SK-N-SH (cell line): ENCODE results near the gene PARVB. TPM values are rescaled to one million over a fixed set of nuclear protein-coding genes. Genes with fewer than 3 reads are reported as not detected.

Source experiments
- CTCF ChIA-PET: fragments of 300-600, 350-600 bp; formaldehyde crosslinking; extraction: SDS; loops from one replicate; lab custom pipeline; 2021; lab: Yijun Ruan, JAX
- POLR2A ChIA-PET: fragments of 350-600 bp; sonication (Branson Sonifier 250); formaldehyde crosslinking; extraction: SDS; loops from one replicate; lab custom pipeline; 2020; ENCODE audit warnings: antibody characterized with exemption, inconsistent platforms; lab: Yijun Ruan, JAX
- DNase-seq: peaks from one replicate; pipeline ENCODE4 v3.0.0; 2012
- H2AFZ ChIP-seq: fragments of 200-600 bp; sonication (generic); 2 replicates; pipeline ENCODE4 v1.8.1; 2016; ENCODE audit warnings: antibody characterized with exemption, mild to moderate bottlenecking, low read depth
- H3F3A ChIP-seq: fragments of 200-600 bp; sonication (generic); replicated peaks from 2 replicates; pipeline ENCODE3; 2016; ENCODE audit warnings: antibody characterized with exemption, mild to moderate bottlenecking; ENCODE audit not compliant: insufficient read depth
- H3K27ac ChIP-seq, 2 experiments: fragments of 200-500 bp in 1 of 2; fragments of 200-600 bp in 1 of 2; sonication (Bioruptor generic) in 1 of 2; sonication (generic), shearing (Covaris generic) in 1 of 2; 2 replicates each; pipeline versions ENCODE4 v1.5.1 to v1.6.1; 2014 to 2016; ENCODE audit warnings: low read depth in 2 of 2, inconsistent platforms in 1 of 2, low read length in 1 of 2, mild to moderate bottlenecking in 1 of 2, mixed read lengths in 1 of 2
- H3K27me3 ChIP-seq: fragments of 200-600 bp; sonication (generic), shearing (Covaris generic); 2 replicates; pipeline ENCODE4 v1.6.1; 2016; ENCODE audit warnings: mixed run types; ENCODE audit not compliant: insufficient read depth
- H3K36me3 ChIP-seq, 2 experiments: fragments of 200-500 bp in 1 of 2; fragments of 200-600 bp in 1 of 2; sonication (Bioruptor generic) in 1 of 2; sonication (generic) in 1 of 2; replicated peaks in 1 of 2; 2 replicates each; pipeline versions ENCODE3 to v1.5.1; 2014 to 2016; ENCODE audit warnings: low read length in 1 of 2, mild to moderate bottlenecking in 1 of 2; ENCODE audit not compliant: insufficient read depth in 2 of 2, control insufficient read depth in 1 of 2
- H3K4me1 ChIP-seq, 2 experiments: fragments of 200-500 bp in 1 of 2; fragments of 200-600 bp in 1 of 2; sonication (Bioruptor generic) in 1 of 2; sonication (generic), shearing (Covaris generic) in 1 of 2; 2 replicates each; pipeline versions ENCODE4 v1.5.1 to v1.6.1; 2014 to 2016; ENCODE audit warnings: low read depth in 1 of 2, low read length in 1 of 2, mixed run types in 1 of 2; ENCODE audit not compliant: insufficient read depth in 2 of 2, control insufficient read depth in 1 of 2
- H3K4me2 ChIP-seq: fragments of 200-600 bp; sonication (generic), shearing (Covaris generic); 2 replicates; pipeline ENCODE4 v1.6.1; 2017; ENCODE audit warnings: mixed run types
- H3K4me3 ChIP-seq, 2 experiments: fragments of 200-500 bp in 1 of 2; fragments of 200-600 bp in 1 of 2; sonication (Bioruptor generic) in 1 of 2; sonication (generic), shearing (Covaris generic) in 1 of 2; 2 replicates each; pipeline versions ENCODE4 v1.5.1 to v1.8.1; 2014 to 2016; ENCODE audit warnings: low read depth in 2 of 2, inconsistent platforms in 1 of 2, low read length in 1 of 2, mild to moderate bottlenecking in 1 of 2, mixed read lengths in 1 of 2, moderate library complexity in 1 of 2
- H3K79me2 ChIP-seq: fragments of 200-600 bp; sonication (generic); 2 replicates; pipeline ENCODE4 v1.8.1; 2017; ENCODE audit warnings: mild to moderate bottlenecking; ENCODE audit not compliant: insufficient read depth
- H3K9ac ChIP-seq: fragments of 200-600 bp; sonication (generic); 2 replicates; pipeline ENCODE4 v1.6.1; 2017; ENCODE audit warnings: mixed run types
- H3K9me2 ChIP-seq: fragments of 200-600 bp; sonication (generic); 2 replicates; pipeline ENCODE4 v1.6.1; 2017; ENCODE audit warnings: mixed run types
- H3K9me3 ChIP-seq: fragments of 200-600 bp; sonication (generic); 2 replicates; pipeline ENCODE4 v1.6.1; 2017; ENCODE audit warnings: mixed run types, mild to moderate bottlenecking, moderate library complexity
- H4K20me1 ChIP-seq: fragments of 200-600 bp; sonication (generic); 2 replicates; pipeline ENCODE4 v1.6.1; 2017; ENCODE audit warnings: mild to moderate bottlenecking, mixed run types; ENCODE audit not compliant: insufficient read depth
- EP300 ChIP-seq, 2 experiments: IDR thresholded peaks; 2 replicates each; pipeline versions ENCODE4 v1.4.0 to v1.6.1; 2012; ENCODE audit warnings: borderline replicate concordance in 1 of 2, low read depth in 1 of 2, low read length in 1 of 2
- FOSL2 ChIP-seq: IDR thresholded peaks from 2 replicates; pipeline ENCODE4 v1.4.0; 2012; ENCODE audit warnings: low read depth, mild to moderate bottlenecking, moderate library complexity, borderline replicate concordance
- GABPA ChIP-seq: IDR thresholded peaks from 2 replicates; pipeline ENCODE4 v1.4.0; 2012; ENCODE audit warnings: low read depth, mild to moderate bottlenecking
- NFIC ChIP-seq: IDR thresholded peaks from 2 replicates; pipeline ENCODE4 v1.4.0; 2012; ENCODE audit warnings: borderline replicate concordance
- RCOR1 ChIP-seq: fragments of 150-350 bp; IDR thresholded peaks from 2 replicates; pipeline ENCODE4 v1.6.1; 2017; ENCODE audit warnings: antibody characterized with exemption, low read length
- TAF1 ChIP-seq: IDR thresholded peaks from 2 replicates; pipeline ENCODE4 v1.6.1; 2012; ENCODE audit warnings: low read depth, mild to moderate bottlenecking, low read length, moderate library complexity, borderline replicate concordance
- WGBS: methylation state at CpG from one replicate; pipeline ENCODE4 v1.1.6; 2017; ENCODE audit warnings: low lambda C conversion rate; 5-methylcytosine and 5-hydroxymethylcytosine counted together
- polyA plus RNA-seq, 3 experiments: library from polyadenylated mRNA; depleted of rRNA; stranded (reverse); fragments of >200 nt; gene quantifications; 2 replicates each; pipeline ENCODE4 v1.2.3, GENCODE V29; 2012
- TF ChIP-seq, protein P1 (sequence below): IDR thresholded peaks from 2 replicates; pipeline ENCODE4 v1.6.1; 2012; ENCODE audit warnings: mild to moderate bottlenecking, low read depth, low read length, moderate library complexity
- TF ChIP-seq, protein P2 (sequence below): IDR thresholded peaks from 2 replicates; pipeline ENCODE4 v1.4.0; 2012; ENCODE audit warnings: low read depth, borderline replicate concordance
- TF ChIP-seq, protein P3 (sequence below): fragments of 150-350 bp; IDR thresholded peaks from 2 replicates; pipeline ENCODE4 v1.6.1; 2017; ENCODE audit warnings: antibody characterized with exemption, low read length, low read depth, borderline replicate concordance
- TF ChIP-seq, protein P4 (sequence below): IDR thresholded peaks from 2 replicates; pipeline ENCODE4 v1.4.0; 2012; ENCODE audit warnings: low read depth, borderline replicate concordance
- TF ChIP-seq, protein P5 (sequence below): IDR thresholded peaks from 2 replicates; pipeline ENCODE4; 2012

PARVB gene
- polyA plus RNA-seq, 1 of the 3 experiments (the other 2 are of a cell fraction), result 87.8 TPM

DNA sequence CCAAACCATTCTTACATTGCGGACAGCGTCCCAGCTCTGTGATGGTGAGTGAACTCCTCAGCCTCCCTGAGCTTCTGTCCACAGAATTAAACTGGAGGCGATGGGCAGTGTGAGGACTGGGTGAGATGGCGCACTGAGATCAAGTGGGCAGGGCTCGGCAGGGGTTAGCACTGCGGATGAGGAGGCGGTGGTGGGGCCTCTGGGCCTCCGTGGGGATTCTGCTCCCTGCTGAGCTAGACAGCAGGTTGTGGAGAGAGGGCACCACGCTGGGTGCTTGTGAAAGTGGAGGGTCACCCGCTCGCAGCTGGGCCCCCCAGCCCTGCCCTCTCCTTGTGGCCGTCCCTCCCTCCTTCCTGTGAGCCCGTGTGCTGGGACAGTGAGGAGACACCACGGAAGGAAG, 131.0 kb downstream of the PARVB start:
- CTCF ChIA-PET, result interaction anchor here (0.9 kb wide), 1 partner anchor 470 kb away, joined by 3 read pairs; no protein-coding TSS in a partner anchor
- no peaks in the 10 kb centered on the region for H3K9me2 ChIP-seq
- 93% methylated on average over 9 of the region's 14 CpGs for WGBS
- no peaks in the 10 kb centered on the region for H3K27me3 ChIP-seq
- TF ChIP-seq EP300 (IDR thresholded peaks at IDR 0.05; ENCODE audit: borderline replicate concordance in 1 of 2, low read depth in 1 of 2, low read length in 1 of 2) (no peak), FOSL2 (no peak)
- TF ChIP-seq, protein P1, sequence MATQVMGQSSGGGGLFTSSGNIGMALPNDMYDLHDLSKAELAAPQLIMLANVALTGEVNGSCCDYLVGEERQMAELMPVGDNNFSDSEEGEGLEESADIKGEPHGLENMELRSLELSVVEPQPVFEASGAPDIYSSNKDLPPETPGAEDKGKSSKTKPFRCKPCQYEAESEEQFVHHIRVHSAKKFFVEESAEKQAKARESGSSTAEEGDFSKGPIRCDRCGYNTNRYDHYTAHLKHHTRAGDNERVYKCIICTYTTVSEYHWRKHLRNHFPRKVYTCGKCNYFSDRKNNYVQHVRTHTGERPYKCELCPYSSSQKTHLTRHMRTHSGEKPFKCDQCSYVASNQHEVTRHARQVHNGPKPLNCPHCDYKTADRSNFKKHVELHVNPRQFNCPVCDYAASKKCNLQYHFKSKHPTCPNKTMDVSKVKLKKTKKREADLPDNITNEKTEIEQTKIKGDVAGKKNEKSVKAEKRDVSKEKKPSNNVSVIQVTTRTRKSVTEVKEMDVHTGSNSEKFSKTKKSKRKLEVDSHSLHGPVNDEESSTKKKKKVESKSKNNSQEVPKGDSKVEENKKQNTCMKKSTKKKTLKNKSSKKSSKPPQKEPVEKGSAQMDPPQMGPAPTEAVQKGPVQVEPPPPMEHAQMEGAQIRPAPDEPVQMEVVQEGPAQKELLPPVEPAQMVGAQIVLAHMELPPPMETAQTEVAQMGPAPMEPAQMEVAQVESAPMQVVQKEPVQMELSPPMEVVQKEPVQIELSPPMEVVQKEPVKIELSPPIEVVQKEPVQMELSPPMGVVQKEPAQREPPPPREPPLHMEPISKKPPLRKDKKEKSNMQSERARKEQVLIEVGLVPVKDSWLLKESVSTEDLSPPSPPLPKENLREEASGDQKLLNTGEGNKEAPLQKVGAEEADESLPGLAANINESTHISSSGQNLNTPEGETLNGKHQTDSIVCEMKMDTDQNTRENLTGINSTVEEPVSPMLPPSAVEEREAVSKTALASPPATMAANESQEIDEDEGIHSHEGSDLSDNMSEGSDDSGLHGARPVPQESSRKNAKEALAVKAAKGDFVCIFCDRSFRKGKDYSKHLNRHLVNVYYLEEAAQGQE, result no peak
- TF ChIP-seq, protein P2, sequence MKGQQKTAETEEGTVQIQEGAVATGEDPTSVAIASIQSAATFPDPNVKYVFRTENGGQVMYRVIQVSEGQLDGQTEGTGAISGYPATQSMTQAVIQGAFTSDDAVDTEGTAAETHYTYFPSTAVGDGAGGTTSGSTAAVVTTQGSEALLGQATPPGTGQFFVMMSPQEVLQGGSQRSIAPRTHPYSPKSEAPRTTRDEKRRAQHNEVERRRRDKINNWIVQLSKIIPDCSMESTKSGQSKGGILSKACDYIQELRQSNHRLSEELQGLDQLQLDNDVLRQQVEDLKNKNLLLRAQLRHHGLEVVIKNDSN, result no peak
- TF ChIP-seq, all 33 proteins: peak for 0
- Histone ChIP-seq H3K9me3 (no peaks in the 10 kb centered on the region), H3K4me3 (no peak overlapping the region), H3K9ac (no peak overlapping the region), H3K4me1 (peaks cover 0 to 15% of the 10 kb centered on the region in 2 experiments; a peak in 2 of 4 replicates), H3K4me2 (no peak overlapping the region), H3F3A (no peaks in the 10 kb centered on the region), H3K27ac (no peak overlapping the region), H3K79me2 (no peaks in the 10 kb centered on the region), H4K20me1 (no peaks in the 10 kb centered on the region), H3K36me3 (no peaks in the 10 kb centered on the region), H2AFZ (no peak overlapping the region)
- POLR2A ChIA-PET, result no interaction called here
- no peak for DNase-seq

DNA sequence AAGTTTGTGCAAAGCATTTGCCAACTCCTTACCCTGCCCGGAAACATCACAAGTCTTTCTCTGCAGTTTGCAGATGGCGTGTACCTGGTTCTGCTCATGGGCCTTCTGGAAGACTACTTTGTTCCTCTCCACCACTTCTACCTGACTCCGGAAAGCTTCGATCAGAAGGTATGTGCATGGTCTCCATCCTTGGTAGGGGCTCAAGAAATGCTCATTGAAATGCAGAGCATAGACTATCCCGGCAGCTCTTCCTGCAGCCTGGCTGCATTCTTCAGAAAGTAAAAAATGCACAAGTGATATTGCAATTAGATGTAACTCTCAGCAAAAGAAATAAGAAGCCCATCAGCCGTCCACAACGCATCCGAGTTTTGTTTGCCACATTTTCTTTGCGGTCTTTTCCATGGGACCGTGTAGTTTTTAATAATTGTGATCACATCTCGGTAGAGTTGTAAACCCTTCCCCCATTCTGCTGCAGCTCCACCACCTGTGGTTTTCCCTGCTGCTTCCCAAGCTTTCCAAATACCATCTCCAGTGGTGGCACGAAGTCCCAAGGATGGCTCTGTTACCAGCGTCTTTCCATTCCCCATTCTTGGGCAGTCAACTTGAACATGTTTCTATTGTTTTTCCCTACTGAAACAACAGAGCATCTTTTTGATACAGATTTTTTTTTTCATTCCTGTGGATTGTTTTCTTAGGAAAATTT, 134.0 kb downstream of the PARVB start:
- H3F3A ChIP-seq, result no peaks in the 10 kb centered on the region
- CTCF ChIA-PET, result interaction anchor here (0.9 to 1.3 kb wide), 3 partner anchors 72 to 165 kb away, joined by 3 to 4 read pairs (median 3); no protein-coding TSS in a partner anchor
- TF ChIP-seq, protein P3, sequence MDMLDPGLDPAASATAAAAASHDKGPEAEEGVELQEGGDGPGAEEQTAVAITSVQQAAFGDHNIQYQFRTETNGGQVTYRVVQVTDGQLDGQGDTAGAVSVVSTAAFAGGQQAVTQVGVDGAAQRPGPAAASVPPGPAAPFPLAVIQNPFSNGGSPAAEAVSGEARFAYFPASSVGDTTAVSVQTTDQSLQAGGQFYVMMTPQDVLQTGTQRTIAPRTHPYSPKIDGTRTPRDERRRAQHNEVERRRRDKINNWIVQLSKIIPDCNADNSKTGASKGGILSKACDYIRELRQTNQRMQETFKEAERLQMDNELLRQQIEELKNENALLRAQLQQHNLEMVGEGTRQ, result no peak
- TF ChIP-seq, protein P4, sequence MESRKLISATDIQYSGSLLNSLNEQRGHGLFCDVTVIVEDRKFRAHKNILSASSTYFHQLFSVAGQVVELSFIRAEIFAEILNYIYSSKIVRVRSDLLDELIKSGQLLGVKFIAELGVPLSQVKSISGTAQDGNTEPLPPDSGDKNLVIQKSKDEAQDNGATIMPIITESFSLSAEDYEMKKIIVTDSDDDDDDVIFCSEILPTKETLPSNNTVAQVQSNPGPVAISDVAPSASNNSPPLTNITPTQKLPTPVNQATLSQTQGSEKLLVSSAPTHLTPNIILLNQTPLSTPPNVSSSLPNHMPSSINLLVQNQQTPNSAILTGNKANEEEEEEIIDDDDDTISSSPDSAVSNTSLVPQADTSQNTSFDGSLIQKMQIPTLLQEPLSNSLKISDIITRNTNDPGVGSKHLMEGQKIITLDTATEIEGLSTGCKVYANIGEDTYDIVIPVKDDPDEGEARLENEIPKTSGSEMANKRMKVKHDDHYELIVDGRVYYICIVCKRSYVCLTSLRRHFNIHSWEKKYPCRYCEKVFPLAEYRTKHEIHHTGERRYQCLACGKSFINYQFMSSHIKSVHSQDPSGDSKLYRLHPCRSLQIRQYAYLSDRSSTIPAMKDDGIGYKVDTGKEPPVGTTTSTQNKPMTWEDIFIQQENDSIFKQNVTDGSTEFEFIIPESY, result no peak
- TF ChIP-seq FOSL2 (no peak), TAF1 (no peak), NFIC (no peak), RCOR1 (no peak), GABPA (no peak)
- TF ChIP-seq, protein P5, sequence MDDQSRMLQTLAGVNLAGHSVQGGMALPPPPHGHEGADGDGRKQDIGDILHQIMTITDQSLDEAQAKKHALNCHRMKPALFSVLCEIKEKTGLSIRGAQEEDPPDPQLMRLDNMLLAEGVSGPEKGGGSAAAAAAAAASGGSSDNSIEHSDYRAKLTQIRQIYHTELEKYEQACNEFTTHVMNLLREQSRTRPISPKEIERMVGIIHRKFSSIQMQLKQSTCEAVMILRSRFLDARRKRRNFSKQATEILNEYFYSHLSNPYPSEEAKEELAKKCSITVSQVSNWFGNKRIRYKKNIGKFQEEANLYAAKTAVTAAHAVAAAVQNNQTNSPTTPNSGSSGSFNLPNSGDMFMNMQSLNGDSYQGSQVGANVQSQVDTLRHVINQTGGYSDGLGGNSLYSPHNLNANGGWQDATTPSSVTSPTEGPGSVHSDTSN, result no peak
- TF ChIP-seq, all 33 proteins: peak for 0
- Histone ChIP-seq H3K27ac (0 out of 4 replicates have a peak overlapping the region, but pooled peaks of 1 of the 2 experiments have one; percentile 4), H2AFZ (no peak overlapping the region), H3K36me3 (no peaks in the 10 kb centered on the region), H3K4me2 (no peak overlapping the region), H3K4me3 (no peak overlapping the region), H4K20me1 (no peaks in the 10 kb centered on the region), H3K9ac (no peak overlapping the region), H3K9me3 (no peaks in the 10 kb centered on the region), H3K9me2 (no peaks in the 10 kb centered on the region), H3K4me1 (peaks cover 0 to 15% of the 10 kb centered on the region in 2 experiments; a peak in 1 of 4 replicates), H3K79me2 (no peaks in the 10 kb centered on the region), H3K27me3 (no peaks in the 10 kb centered on the region)
- POLR2A ChIA-PET, result no interaction called here
- WGBS, result 97% methylated on average over 13 of the region's 13 CpGs
- DNase-seq, result no peak
